NCI-H345 (cell line): ENCODE data around the gene AUP1.
A peak's percentile ranks its signal among the peaks of the same experiment; 100 is the strongest.
"Not testable (repeated sequence)": the region's sequence is repeated elsewhere in the genome, so short reads cannot be mapped to it uniquely, and the experiment has no call there.

Experiments used
- DNase-seq: peaks from one replicate; lab custom pipeline; 2025; lab: John Stamatoyannopoulos, UW

The AUP1 gene, protein sequence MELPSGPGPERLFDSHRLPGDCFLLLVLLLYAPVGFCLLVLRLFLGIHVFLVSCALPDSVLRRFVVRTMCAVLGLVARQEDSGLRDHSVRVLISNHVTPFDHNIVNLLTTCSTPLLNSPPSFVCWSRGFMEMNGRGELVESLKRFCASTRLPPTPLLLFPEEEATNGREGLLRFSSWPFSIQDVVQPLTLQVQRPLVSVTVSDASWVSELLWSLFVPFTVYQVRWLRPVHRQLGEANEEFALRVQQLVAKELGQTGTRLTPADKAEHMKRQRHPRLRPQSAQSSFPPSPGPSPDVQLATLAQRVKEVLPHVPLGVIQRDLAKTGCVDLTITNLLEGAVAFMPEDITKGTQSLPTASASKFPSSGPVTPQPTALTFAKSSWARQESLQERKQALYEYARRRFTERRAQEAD

DNA sequence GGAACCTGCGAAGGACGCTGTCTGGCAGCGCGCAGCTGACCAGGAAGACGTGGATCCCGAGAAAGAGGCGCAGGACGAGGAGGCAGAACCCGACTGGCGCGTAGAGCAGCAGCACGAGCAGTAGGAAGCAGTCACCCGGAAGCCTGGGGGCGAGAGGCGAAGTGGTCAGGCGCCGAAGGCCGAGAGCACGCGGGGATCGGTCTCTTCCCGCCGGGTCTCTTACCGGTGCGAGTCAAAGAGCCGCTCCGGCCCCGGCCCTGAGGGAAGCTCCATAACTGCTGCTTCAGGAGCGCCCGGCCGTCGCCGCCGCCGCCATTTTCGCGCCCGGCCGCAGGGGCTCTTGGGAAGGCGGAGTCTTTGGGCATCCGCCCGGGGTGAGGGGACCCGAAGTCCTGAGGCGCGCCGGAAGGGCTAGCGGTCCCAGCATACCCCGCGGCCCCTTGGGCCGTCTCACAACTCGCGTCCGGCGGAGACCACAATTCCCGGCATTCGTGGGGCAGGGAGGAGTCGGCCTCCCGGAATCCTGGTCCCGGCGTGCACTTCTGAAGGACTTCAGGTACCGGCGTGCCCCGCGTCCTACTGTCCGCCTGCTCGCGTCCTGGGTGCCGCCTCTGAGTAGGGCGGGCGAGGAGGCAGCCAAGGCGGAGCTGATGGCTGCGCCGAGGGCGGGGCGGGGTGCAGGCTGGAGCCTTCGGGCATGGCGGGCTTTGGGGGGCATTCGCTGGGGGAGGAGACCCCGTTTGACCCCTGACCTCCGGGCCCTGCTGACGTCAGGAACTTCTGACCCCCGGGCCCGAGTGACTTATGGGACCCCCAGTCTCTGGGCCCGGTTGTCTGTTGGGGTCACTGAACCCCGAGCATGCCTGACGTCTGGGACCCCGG lies at the start of gene AUP1, which contains the start of gene HTRA2:
AUP1 (minus strand) TSS at position 350 of the 882 bp plus-strand sequence; CDS start at position 273, 77 bp downstream.
HTRA2 (plus strand) TSS at position 577 of the 882 bp plus-strand sequence; CDS start at position 651, 74 bp downstream.
- peak; percentile 98 for DNase-seq

DNA sequence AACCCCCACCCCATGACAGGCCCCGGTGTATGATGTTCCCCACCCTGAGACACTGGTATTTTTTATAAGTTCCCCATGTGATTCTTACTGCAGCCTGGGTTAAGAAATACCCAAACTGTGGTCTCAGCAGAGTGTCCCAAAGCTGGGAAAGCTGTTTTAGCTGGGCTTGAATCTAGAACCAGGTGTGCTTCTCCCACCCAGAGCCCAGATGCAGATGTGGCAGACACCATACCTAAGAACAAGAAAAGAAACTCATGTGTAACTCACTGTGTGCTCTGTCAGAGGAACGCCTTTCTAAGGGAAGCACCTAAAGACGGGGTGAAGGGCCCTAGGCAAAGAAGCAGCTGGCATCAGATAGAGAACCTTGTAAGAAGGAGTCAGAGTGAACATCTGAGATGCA lies 48.9 kb upstream of the AUP1 start:
- no peak for DNase-seq

- no peak for DNase-seq
These were observed 47.9 kb upstream of the AUP1 start for GRCh38 chr2:74577448-74577847.

DNA sequence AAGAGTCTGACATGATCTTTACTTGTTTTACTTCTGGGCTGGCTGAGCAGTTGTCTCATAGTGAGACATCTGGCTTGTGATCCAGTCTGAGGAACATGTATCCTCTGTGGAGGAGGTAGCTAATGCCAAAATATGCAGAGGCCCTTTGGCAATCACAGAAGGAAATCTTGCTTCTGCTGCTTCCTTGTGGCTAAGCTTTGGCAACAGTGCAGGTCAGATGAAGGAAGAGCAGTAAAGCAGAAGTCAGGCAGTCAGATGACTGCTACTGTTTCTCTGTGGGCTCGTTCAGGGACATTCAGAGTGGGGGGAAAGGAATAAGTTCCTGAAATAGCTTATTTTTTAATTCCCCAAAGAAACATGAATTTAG lies 47.3 kb upstream of the AUP1 start:
- DNase-seq, result no peak

- no peak for DNase-seq
These were observed 46.8 kb upstream of the AUP1 start for GRCh38 chr2:74576211-74576862.

DNA sequence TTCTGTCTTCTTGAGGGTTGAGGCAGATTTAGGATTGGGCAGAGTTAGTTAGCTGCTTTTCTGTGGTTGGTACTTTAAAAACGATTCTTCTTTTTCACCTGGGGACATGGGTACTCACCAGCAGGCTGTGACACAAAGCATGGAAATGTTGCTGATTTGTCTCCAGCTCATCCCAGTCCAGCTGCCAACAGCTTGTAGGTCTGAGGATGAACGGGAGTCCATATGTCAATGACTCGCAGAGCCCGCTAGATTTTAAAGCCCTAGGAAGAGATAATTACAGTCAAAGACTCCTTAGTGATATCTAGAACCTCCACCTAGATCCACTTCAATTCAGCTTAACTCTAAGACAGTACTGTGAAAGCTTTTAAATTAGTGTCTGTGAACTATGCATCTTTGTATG lies 45.8 kb upstream of the AUP1 start:
- DNase-seq, result no peak

DNA sequence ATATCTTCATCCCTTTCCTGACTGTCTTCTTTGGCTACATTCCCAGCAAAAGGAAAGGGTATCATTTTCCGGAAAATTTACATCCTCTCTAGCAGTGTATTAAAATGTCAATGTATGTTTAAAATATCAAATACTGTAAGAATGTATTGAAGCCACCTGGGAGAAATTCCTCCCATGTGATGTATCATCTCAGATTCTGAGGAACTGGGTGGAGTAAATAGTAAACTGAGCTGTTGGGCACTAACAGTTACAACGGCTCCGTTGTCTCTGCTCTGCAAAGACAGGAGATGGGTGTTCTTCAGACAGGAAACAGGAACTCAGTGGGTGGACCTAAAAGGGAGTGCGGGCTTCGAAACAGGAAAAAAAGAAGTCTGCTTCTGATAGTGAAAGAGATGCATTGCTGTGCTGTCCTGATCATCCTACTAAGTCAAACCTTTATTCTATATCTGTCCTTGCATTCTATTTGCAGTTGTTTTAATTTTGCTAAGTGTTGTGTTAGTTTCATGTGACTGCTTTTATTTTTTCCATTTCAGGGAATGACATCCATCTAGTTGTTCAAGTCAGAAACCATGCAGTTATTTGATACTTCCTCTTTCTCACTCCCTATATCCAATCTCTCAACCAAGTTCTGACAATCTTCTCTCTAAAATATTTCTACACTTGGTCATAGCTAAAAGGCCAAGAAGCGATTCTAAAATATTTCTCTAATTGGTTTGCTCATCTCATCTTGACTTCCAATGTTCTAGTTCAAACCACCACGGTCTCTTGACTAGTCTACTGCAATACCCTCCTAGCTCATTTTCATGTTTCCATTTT lies 44.4 kb upstream of the AUP1 start:
- DNase-seq, result no peak

- DNase-seq, result no peak
These were observed 42.8 kb upstream of the AUP1 start for GRCh38 chr2:74572178-74572925.

DNA sequence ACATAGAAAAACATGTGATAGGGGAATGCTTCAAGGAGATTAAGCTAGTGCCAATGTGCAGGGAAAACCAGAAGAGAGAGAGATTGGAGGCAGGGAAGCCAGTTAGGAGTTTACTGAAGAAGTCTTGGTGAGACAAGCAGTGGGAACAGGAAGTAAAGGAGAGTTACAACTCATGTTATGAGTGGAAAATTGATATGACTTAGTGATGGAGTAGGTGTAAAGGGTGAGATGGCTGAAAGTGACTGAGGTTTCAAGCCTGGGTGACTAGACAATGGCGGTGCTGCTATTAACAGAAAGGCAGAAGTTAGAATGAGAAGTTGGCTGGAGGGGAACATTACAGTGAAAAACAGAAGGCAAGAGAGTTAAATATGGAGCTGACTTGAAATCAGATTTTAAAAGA lies 41.6 kb upstream of the AUP1 start:
- no peak for DNase-seq

- DNase-seq, result no peak
These were observed 40.2 kb upstream of the AUP1 start for GRCh38 chr2:74569686-74570085.

- no peak for DNase-seq
These were observed 38.4 kb upstream of the AUP1 start for GRCh38 chr2:74567881-74568280.

- DNase-seq, result no peak
These were observed 37.2 kb upstream of the AUP1 start for GRCh38 chr2:74566754-74567085.

DNA sequence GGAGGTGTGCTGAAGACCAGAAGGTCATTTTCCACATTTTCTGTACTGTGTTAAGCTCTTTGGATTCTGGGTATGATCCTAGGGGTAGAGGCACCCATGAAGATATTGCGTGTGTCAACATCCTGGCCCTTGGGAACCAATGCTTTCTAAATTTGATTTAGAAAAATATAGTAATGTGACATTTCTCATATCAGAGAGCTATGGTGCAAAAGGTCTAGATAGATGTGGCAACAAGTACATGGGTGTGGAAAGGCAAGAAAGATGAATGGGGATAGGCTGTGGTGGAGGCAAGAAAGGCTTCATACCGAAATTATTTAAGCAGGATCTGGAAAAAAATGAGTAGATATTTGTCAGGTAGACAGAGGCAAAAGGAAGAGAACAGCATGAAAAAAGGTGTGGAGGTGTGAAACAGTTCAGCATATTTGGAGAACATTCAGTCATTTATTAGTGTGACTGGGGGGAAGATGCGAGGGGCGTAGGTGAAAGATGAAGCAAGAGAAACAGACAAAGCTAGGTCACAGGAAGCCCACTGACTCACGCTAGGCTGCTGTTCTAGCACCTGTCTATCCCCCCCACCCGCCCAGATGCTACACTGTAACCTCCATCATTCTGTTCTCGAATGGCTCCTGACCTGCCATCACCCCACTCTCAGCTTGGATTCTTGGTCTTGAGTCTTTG lies 36.7 kb upstream of the AUP1 start:
- no peak for DNase-seq

- DNase-seq, result no peak
These were observed 34.7 kb upstream of the AUP1 start for GRCh38 chr2:74564222-74564621.

DNA sequence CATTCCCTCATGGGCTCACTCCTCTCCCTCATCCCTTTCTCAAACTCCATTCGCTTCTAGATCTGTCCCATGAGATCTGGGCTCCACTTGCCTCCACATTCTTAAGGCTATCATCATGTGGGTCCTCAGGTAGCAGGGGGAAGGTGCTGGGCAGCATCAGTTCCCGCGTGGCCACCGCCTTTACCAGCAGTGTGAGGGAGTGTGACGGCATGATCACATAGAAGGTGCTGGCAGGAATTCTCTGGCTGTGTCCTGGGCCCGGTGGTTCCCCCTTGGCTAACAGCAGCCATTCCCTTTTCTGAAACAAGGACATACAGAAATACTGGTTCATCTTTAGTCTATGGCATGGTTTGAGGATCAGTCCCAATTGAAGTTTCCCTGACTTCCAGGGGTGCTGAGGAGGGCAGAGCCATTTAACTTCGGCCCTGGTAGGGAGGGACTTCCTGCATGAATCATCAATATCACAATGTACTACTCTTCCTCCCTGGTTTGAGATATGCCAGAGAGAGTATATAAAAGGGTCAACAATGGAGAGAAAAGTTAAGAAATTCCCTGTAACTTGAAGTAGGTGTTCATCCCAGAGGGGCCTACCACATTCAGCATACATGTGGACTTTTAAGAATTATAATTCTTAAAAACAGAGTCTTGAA lies 32.7 kb upstream of the AUP1 start:
- DNase-seq, result no peak

- not testable (repeated sequence) for DNase-seq
These were observed 31.5 kb upstream of the AUP1 start for GRCh38 chr2:74561022-74561421.

DNA sequence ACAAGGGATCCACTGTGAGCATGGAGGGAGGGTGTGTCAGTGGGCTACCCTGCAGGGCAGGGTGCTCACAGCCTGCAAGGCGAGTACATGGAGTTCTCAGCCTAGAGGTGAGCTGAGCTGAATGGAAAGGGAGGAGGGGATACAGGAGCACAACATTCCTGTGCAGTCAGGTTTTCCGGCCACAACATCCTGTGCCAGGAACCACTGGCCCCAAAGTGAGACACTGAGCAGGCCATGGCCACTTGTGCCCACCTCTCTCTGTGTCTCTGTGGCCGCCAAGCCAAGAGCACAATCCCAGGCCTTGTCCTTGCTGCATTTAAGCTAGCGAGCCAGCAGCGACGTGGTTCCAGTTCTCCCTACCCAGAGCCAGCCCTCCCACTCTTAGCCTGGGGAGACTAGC lies 31.1 kb upstream of the AUP1 start:
- DNase-seq, result no peak

DNA sequence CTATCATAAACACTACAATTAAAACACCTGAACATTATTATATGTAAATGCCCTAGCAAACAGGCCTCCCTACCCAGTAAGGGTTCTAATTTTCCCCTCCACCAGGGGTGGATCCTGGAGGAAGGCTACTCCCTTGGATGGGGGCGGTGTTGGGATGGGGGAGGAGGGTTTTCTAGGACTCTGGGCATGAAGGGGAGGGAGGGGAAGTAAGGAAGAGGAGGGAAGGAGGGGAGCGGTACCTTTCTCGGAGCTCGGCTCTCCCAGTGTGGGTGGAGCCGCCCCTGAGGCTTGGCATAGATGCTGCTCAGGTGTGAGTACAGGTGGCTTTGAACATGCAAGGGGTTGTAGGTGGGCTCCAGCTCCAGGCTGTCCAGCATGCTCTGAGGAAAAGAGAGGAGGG lies 30.4 kb upstream of the AUP1 start:
- no peak for DNase-seq

DNA sequence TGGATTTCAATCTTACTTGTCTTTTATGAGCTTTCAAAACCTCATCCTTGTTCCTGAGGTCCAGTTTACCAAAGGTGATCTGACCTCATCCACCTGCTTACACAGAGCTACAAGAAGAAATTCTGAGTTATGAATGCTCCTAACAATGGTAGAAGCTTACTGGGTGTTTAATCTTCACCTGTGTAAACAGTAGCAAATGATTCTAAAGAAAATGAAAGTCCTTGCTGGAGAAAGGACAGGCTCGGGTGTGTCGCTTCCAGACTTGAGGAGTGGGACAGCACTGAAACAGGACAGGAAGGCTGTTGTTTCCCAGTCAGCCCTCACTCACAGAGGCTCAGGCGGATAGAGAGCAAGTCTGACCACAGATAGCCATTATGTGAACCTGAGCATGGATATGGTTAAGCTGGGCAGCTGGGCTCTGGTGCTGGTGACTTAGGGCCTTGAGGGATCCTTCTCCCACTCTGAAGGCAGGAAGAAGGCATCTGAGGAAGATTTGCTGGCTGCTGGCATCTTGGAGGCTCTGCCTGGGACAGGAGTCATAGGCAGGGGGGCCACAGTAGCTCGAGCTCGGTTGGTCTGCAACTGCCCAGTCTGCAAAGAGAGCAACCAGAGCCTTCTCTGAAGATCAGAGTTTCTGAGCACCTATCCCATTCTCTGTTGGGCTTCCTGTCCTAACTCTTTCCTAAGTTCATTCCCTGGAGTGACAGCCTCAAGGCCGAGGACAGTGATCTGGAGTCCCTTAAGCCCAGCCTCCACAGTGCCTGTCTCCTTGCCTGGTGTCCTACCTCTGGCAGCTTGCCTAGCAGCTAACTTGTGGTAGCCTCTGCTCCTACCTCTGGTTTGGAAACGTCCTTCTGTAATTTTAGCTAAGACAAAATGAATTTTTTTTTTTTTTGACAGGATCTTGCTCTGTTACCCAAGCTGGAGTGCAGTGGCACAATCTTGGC lies 29.1 kb upstream of the AUP1 start:
- DNase-seq, result no peak
